ENCODE data around the gene HMGXB3.

Gene HMGXB3

DNA sequence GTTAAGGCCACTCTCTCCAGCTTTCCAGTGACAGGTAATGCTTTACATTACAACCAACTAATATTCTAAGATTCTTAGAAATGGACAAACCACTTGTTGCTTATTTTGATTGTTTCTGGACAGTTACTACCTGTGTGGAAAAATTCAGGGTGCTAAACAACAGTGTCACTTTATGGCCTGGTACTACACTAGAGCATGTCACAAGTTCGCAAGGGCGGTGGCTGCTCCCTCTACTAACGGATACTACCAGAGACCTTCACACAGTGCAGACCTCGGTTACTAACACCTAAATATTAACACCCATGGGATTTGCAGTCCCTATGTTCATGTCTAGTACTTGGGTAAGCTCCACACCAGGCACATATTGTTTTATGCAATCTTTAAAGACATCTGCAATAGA, 13.4 kb downstream of the HMGXB3 start:
- no peak for DNase-seq (ENCODE audit: low read depth)
- H3K4me3 ChIP-seq (ENCODE audit: low read length), result no peak overlapping the region
- TF ChIP-seq, protein P1, sequence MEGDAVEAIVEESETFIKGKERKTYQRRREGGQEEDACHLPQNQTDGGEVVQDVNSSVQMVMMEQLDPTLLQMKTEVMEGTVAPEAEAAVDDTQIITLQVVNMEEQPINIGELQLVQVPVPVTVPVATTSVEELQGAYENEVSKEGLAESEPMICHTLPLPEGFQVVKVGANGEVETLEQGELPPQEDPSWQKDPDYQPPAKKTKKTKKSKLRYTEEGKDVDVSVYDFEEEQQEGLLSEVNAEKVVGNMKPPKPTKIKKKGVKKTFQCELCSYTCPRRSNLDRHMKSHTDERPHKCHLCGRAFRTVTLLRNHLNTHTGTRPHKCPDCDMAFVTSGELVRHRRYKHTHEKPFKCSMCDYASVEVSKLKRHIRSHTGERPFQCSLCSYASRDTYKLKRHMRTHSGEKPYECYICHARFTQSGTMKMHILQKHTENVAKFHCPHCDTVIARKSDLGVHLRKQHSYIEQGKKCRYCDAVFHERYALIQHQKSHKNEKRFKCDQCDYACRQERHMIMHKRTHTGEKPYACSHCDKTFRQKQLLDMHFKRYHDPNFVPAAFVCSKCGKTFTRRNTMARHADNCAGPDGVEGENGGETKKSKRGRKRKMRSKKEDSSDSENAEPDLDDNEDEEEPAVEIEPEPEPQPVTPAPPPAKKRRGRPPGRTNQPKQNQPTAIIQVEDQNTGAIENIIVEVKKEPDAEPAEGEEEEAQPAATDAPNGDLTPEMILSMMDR (conservative IDR thresholded peaks at IDR 0.05; ENCODE audit: low read length), result no peak

DNA sequence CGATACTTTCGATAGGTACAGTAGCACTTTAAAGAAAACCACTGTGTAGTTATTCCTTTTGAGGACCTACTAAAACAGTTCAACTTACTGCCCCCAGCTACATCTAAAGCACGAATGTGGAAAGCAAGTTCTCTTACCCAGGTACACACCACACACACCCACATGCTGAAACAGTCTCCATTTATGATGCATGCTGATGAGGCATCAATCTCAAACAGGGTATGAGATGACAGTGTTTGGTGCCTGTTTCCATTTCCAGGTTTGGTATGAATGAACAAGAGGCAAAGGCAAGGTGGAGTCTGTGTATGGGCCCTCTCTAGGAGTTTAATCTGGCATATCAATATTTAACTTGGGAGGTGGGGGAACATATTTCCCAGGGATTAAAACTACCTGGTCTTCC, 13.9 kb downstream of the HMGXB3 start:
- H3K4me3 ChIP-seq (ENCODE audit: low read length), result no peak overlapping the region
- TF ChIP-seq, protein P1 (conservative IDR thresholded peaks at IDR 0.05; ENCODE audit: low read length), result no peak
- DNase-seq (ENCODE audit: low read depth), result no peak

DNA sequence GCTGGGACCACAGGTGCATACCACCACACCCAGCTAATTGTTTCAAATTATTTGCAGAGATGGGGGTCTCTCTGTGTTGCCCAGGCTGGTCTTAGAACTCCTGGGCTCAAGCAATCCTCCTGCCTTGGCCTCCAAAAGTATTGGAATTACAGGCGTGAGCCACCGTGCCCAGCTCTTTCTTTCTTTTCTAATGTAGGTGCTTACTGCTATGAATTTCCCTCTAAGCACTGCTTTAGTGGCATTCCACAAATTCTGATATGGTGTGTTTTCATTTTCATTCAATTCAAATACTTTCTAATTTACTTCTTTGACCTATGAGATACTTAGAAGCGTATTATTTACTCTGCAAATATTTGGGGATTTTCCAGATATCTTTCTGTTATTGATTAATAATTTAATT, 14.9 kb downstream of the HMGXB3 start:
- no peak for DNase-seq (ENCODE audit: low read depth)
- TF ChIP-seq, protein P1 (conservative IDR thresholded peaks at IDR 0.05; ENCODE audit: low read length), result no peak
- no peak overlapping the region for H3K4me3 ChIP-seq (ENCODE audit: low read length)

DNA sequence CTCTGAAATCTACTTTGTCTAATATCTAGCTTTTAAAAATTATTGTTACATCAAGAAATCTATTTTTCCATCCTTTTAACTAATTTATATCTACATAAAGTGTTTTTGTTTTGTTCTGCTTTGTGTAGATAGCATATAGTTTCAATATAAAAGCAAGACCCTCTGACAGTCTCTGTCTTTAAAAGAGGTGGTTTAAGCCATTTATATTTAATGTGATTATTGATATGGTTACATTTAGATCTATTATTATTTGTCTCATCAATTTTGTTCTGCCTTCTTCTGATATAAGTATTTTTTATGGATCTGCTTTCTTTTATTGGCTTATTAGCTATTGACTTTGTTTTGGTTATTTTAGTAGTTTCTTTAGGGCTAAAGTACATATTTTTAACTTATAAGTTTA, 16.0 kb downstream of the HMGXB3 start:
- DNase-seq (ENCODE audit: low read depth), result no peak
- H3K4me3 ChIP-seq (ENCODE audit: low read length), result no peak overlapping the region
- TF ChIP-seq, protein P1 (conservative IDR thresholded peaks at IDR 0.05; ENCODE audit: low read length), result no peak

DNA sequence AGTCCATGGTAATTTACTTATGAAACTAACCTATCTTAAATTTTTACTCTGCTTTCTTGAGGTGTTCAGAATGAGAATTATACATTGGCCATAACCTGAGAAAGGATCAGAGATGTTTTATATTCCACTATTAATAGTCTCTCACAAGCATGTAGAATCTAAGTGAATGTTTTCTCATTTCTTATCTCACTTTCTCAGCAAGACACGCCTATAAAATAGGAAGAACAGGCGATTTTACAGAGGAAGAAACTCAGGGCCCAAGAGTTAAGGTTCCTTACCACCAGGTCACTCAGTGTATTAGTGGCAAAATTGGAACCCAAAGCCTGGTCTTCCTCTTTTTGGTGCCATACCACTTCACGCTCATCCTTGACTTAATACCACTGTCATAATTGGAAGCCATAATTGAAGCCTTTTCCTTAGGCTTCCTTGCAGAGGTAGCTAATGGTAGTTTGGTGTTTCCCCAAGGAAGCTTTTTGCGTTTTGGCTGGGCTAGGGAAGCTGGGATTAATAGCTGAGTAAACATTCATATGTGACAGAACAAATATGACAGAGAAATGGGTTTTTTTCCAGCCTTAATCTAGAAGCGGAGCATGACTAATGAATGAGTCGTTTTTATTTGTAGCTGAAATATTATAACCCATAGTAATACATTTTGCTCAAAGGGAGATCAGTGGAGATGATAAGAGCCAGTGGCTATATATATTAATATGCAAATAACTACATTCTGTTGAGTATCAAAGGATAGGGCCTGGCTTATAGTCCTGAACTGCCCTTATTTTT, 16.9 kb downstream of the HMGXB3 start:
- TF ChIP-seq, protein P1 (conservative IDR thresholded peaks at IDR 0.05; ENCODE audit: low read length), result no peak
- no peak overlapping the region for H3K4me3 ChIP-seq (ENCODE audit: low read length)
- DNase-seq (ENCODE audit: low read depth), result no peak

DNA sequence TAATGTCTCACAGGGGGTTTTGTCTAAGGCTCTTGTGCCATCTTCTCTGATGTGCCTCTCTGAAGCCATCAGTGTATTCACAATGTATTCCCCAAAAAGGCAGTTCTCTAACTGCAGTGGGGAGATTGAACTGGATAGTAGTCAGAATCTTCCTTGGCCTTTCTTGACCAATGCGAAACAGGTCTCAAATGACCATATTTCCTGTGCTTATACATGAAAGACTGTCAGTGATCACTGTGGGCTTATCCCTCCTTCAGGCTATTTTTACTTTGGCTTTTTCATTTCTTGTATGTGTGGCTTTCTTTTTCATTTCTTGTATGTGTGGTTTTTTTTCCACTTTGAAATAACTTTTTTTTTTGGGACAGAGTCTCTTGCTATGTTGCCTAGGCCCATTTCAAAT, 19.7 kb downstream of the HMGXB3 start:
- H3K4me3 ChIP-seq (ENCODE audit: low read length), result no peak overlapping the region
- no peak for DNase-seq (ENCODE audit: low read depth)
- TF ChIP-seq, protein P1 (conservative IDR thresholded peaks at IDR 0.05; ENCODE audit: low read length), result no peak

DNA sequence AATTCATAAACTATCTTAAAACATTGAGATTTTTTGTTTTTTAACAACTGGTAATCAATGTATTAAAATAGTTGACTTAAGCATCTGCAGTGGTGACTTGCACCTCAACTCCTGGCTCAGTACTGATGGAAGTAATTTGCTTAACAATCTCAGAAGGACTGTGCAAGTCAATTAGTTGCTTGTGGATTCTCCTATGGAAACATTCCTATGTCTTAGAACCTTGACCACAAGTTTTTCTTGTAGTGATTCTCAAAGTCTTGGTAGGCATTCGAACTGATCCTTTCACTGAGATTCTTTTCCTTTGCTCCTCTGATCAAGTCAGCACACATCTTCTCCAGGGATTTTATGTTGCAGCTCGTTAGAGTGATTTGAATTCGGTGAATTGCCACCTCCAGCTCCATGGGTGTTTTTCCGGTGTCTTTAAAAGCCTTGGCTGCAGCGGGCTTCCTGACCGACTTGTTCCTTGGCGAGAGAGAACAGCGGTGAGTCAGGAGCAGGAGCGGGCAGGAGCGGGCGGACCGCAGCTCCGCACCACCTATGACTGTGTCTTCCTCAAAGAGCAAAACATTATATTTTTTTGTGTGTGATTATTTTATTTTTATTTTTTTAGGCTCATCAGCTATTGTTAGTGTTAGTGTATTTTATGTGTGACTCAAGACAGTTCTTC, 21.1 kb downstream of the HMGXB3 start:
- no peak for DNase-seq (ENCODE audit: low read depth)
- TF ChIP-seq, protein P1 (conservative IDR thresholded peaks at IDR 0.05; ENCODE audit: low read length), result no peak
- H3K4me3 ChIP-seq (ENCODE audit: low read length), result no peak overlapping the region
